Measurements from ENCODE around the gene NUTM1.

The NUTM1 gene

GRCh38 chr15:34342737-34343575 is at the start of gene NUTM1, which contains the start of gene NOP10:
Gene NUTM1 (plus strand): TSS chr15:34343315. CDS start chr15:34343697, 382 bp downstream.
Gene NOP10 (minus strand): TSS chr15:34343136. CDS start chr15:34343073, 63 bp downstream.
- peak; percentile 89 for DNase-seq (ENCODE audit: low read depth)

- no peak for DNase-seq (ENCODE audit: low read depth)
Observed at GRCh38 chr15:34297059-34297458, 46.1 kb upstream of the NUTM1 start.

GRCh38 chr15:34301058-34301457 is 42.1 kb upstream of the NUTM1 start:
- DNase-seq (ENCODE audit: low read depth) = no peak

- no peak for DNase-seq (ENCODE audit: low read depth)
Observed at GRCh38 chr15:34304613-34305012, 38.5 kb upstream of the NUTM1 start.

GRCh38 chr15:34311563-34311962 is 31.6 kb upstream of the NUTM1 start:
- no peak for DNase-seq (ENCODE audit: low read depth)

GRCh38 chr15:34314491-34315490 is 28.3 kb upstream of the NUTM1 start:
- no peak for DNase-seq (ENCODE audit: low read depth)

- DNase-seq (ENCODE audit: low read depth) = no peak
Observed at GRCh38 chr15:34318277-34319079, 24.6 kb upstream of the NUTM1 start.

- no peak for DNase-seq (ENCODE audit: low read depth)
Observed at GRCh38 chr15:34323217-34323616, 19.9 kb upstream of the NUTM1 start.

- no peak for DNase-seq (ENCODE audit: low read depth)
Observed at GRCh38 chr15:34324933-34325332, 18.2 kb upstream of the NUTM1 start.

GRCh38 chr15:34325368-34325767 is 17.7 kb upstream of the NUTM1 start:
- no peak for DNase-seq (ENCODE audit: low read depth)

GRCh38 chr15:34327906-34328305 is 15.2 kb upstream of the NUTM1 start:
- DNase-seq (ENCODE audit: low read depth) = no peak

GRCh38 chr15:34329006-34329405 is 14.1 kb upstream of the NUTM1 start:
- no peak for DNase-seq (ENCODE audit: low read depth)

- DNase-seq (ENCODE audit: low read depth) = no peak
Observed at GRCh38 chr15:34330279-34330678, 12.8 kb upstream of the NUTM1 start.

- no peak for DNase-seq (ENCODE audit: low read depth)
Observed at GRCh38 chr15:34331809-34332208, 11.3 kb upstream of the NUTM1 start.

- DNase-seq (ENCODE audit: low read depth) = no peak
Observed at GRCh38 chr15:34332553-34333120, 10.5 kb upstream of the NUTM1 start.

GRCh38 chr15:34334672-34335071 is 8.4 kb upstream of the NUTM1 start:
- no peak for DNase-seq (ENCODE audit: low read depth)

- no peak for DNase-seq (ENCODE audit: low read depth)
Observed at GRCh38 chr15:34335176-34336032, 7.7 kb upstream of the NUTM1 start.

- no peak for DNase-seq (ENCODE audit: low read depth)
Observed at GRCh38 chr15:34336231-34336990, 6.7 kb upstream of the NUTM1 start.

GRCh38 chr15:34336991-34337556 is 6.0 kb upstream of the NUTM1 start:
- DNase-seq (ENCODE audit: low read depth) = no peak
